K562 (cell line): ENCODE data around the gene GLYAT. TPM values are rescaled to one million over a fixed set of nuclear protein-coding genes. Genes with fewer than 3 reads are reported as not detected.
A peak's percentile ranks its signal among the peaks of the same experiment; 100 is the strongest.

Experiments
- C11orf30 ChIP-seq: fragments of 450-650 bp; IDR thresholded peaks from 2 replicates; pipeline ENCODE4 v1.6.1; 2016; ENCODE audit warnings: low read depth, mild to moderate bottlenecking
- CC2D1A ChIP-seq: fragments of 450-650 bp; IDR thresholded peaks from 2 replicates; pipeline ENCODE4 v1.6.1; 2017; ENCODE audit warnings: mild to moderate bottlenecking
- HDAC2 ChIP-seq: fragments of 450-650 bp; IDR thresholded peaks from 2 replicates; pipeline ENCODE4 v1.6.1; 2016; ENCODE audit warnings: mild to moderate bottlenecking
- RBM17 ChIP-seq: fragments of 200-400 bp; formaldehyde crosslinking; IDR thresholded peaks from 2 replicates; pipeline ENCODE4 v1.6.1; 2017; ENCODE audit warnings: low read depth, mild to moderate bottlenecking, low read length, borderline replicate concordance
- RFX1 ChIP-seq: fragments of 450-650 bp; IDR thresholded peaks from 2 replicates; pipeline ENCODE4 v1.6.1; 2016; ENCODE audit warnings: mild to moderate bottlenecking, moderate library complexity
- TEAD1 ChIP-seq, 2 experiments: fragments of 450-650 bp in 1 of 2; sonication (generic) in 1 of 2; formaldehyde crosslinking; IDR thresholded peaks; 2 replicates each; pipeline versions ENCODE4 v1.4.0 to v1.8.0; 2020 to 2022; ENCODE audit warnings: mild to moderate bottlenecking in 2 of 2, missing genetic modification reagents in 1 of 2
- ZNF75A ChIP-seq: fragments of 450-650 bp; formaldehyde crosslinking; IDR thresholded peaks from 2 replicates; pipeline ENCODE4 v1.4.0; 2020; ENCODE audit warnings: mild to moderate bottlenecking
- ZNF830 ChIP-seq: fragments of 250-450 bp; sonication (Bioruptor Pico); IDR thresholded peaks from 2 replicates; pipeline ENCODE4 v1.5.0; 2021; ENCODE audit warnings: mild to moderate bottlenecking
- polyA plus RNA-seq, 8 experiments: library from polyadenylated mRNA; depleted of rRNA in 4 of 8; stranded (reverse) in 5 of 8; unstranded in 3 of 8; fragments of >200 nt; fragmentation: Nextera tagmentation in 2 of 8; fragmentation: Illumina TruSeq in 1 of 8; extraction: Ambion mirVana in 2 of 8; extraction: Trizol in 1 of 8; gene quantifications; 2 replicates each; pipeline versions ENCODE4 v1.2.1 to v1.2.3, GENCODE V29; 2011 to 2014; ENCODE audit warnings: inconsistent platforms in 1 of 8, missing spikeins in 1 of 8
- total RNA-seq, 7 experiments: library from RNA; depleted of rRNA in 6 of 7; stranded (reverse); fragments of >200 nt in 6 of 7; fragmentation: Illumina TruSeq in 2 of 7; extraction: Trizol in 2 of 7; gene quantifications; 2 replicates each; pipeline versions ENCODE4 v1.2.1 to v1.2.3, GENCODE V29; 2011 to 2021; ENCODE audit warnings: low replicate concordance in 1 of 7
- TF ChIP-seq, protein P1 (sequence below): fragments of 450-650 bp; formaldehyde crosslinking; conservative IDR thresholded peaks from 2 replicates; pipeline ENCODE4 v1.4.0; 2022; ENCODE audit warnings: mild to moderate bottlenecking, missing genetic modification characterization
- TF ChIP-seq, protein P2 (sequence below): sonication (generic); formaldehyde crosslinking; IDR thresholded peaks from 2 replicates; pipeline ENCODE4 v1.9.0; 2022; ENCODE audit warnings: mild to moderate bottlenecking, missing genetic modification reagents
- TF ChIP-seq, protein P3 (sequence below): IDR thresholded peaks from 2 replicates; pipeline ENCODE4 v1.6.1; 2011; ENCODE audit not compliant: insufficient read length; ENCODE audit errors: extremely low read depth
- TF ChIP-seq, protein P4 (sequence below), 2 experiments: fragments of 450-650 bp in 1 of 2; sonication (generic) in 1 of 2; formaldehyde crosslinking in 1 of 2; IDR thresholded peaks in 1 of 2; conservative IDR thresholded peaks in 1 of 2; 2 replicates each; pipeline versions ENCODE4 v1.6.1 to v1.8.1; 2016 to 2023; ENCODE audit warnings: mild to moderate bottlenecking in 2 of 2, moderate library complexity in 2 of 2, inconsistent platforms in 1 of 2, missing genetic modification reagents in 1 of 2
- TF ChIP-seq, protein P5 (sequence below): fragments of 450-650 bp; formaldehyde crosslinking; IDR thresholded peaks from 2 replicates; pipeline ENCODE4 v1.4.0; 2020; ENCODE audit warnings: mild to moderate bottlenecking, moderate library complexity
- TF ChIP-seq, protein P6 (sequence below): fragments of 450-650 bp; IDR thresholded peaks from 2 replicates; pipeline ENCODE4 v1.7.1; 2018; ENCODE audit warnings: mild to moderate bottlenecking, low read depth; ENCODE audit not compliant: partially characterized antibody
- TF ChIP-seq, protein P7 (sequence below): fragments of 450-650 bp; IDR thresholded peaks from 2 replicates; pipeline ENCODE4 v1.6.1; 2017; ENCODE audit warnings: mild to moderate bottlenecking, moderate library complexity

The GLYAT gene
- total and polyA plus RNA-seq, 9 of the 15 experiments (the other 6 are each of a cell fraction or from before 2014, with no cell fraction given) = not detected

DNA sequence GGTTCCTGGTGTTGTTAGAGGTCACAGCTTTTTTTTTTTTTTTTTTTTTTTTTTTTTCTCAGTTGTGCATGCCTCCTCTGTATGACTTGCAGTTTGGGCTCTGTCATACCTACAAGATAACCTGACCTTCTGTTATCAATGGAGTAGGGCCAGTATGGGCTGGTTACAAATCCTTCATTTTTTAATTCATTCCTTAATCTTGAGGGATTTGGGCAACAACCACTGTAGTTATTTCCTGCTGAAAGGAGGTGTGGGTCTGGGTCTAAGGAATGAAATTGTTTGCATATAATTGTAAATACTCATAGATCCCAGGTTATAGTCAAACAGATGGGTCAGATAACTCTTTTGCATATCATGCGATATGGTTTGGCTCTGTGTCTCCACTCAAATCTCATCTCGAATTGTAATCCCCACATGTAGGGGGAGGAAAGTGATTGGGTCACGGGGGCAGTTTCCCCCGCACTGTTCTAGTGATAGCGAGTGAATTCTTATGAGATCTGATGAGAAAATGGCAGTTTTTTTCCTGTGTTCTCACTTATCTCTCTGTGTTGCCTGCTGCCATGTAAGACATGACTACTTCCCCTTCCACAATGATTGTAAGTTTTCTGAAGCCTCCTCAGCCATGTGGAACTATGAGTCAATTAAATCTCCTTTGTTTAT, 14.1 kb upstream of the GLYAT start (continued):
- TF ChIP-seq, protein P1, sequence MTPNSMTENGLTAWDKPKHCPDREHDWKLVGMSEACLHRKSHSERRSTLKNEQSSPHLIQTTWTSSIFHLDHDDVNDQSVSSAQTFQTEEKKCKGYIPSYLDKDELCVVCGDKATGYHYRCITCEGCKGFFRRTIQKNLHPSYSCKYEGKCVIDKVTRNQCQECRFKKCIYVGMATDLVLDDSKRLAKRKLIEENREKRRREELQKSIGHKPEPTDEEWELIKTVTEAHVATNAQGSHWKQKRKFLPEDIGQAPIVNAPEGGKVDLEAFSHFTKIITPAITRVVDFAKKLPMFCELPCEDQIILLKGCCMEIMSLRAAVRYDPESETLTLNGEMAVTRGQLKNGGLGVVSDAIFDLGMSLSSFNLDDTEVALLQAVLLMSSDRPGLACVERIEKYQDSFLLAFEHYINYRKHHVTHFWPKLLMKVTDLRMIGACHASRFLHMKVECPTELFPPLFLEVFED (CRISPR knock-in tag) = no peak
- TF ChIP-seq, protein P2, sequence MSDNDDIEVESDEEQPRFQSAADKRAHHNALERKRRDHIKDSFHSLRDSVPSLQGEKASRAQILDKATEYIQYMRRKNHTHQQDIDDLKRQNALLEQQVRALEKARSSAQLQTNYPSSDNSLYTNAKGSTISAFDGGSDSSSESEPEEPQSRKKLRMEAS = no peak
- TF ChIP-seq, protein P3, sequence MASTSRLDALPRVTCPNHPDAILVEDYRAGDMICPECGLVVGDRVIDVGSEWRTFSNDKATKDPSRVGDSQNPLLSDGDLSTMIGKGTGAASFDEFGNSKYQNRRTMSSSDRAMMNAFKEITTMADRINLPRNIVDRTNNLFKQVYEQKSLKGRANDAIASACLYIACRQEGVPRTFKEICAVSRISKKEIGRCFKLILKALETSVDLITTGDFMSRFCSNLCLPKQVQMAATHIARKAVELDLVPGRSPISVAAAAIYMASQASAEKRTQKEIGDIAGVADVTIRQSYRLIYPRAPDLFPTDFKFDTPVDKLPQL = no peak
- TF ChIP-seq ZNF75A (no peak), CC2D1A (peak; percentile 66; the same call in 1 of the 2 replicates), ZNF830 (CRISPR knock-in tag) (0 out of 2 replicates have a peak, but pooled peaks have one; percentile 44), HDAC2 (peak; percentile 95), TEAD1 (CRISPR knock-in tag; IDR thresholded peaks at IDR 0.05) (peak in 1 of 2 experiments; percentile 57; a peak in 1 of 4 replicates), C11orf30 (peak; percentile 65; the same call in 1 of the 2 replicates), RFX1 (no peak), RBM17 (no peak)
- TF ChIP-seq, protein P4, sequence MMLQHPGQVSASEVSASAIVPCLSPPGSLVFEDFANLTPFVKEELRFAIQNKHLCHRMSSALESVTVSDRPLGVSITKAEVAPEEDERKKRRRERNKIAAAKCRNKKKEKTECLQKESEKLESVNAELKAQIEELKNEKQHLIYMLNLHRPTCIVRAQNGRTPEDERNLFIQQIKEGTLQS (IDR thresholded peaks at IDR 0.05) = no peak
- TF ChIP-seq, protein P4 (CRISPR knock-in tag; conservative IDR thresholded peaks at IDR 0.05) = no peak
- TF ChIP-seq, protein P5, sequence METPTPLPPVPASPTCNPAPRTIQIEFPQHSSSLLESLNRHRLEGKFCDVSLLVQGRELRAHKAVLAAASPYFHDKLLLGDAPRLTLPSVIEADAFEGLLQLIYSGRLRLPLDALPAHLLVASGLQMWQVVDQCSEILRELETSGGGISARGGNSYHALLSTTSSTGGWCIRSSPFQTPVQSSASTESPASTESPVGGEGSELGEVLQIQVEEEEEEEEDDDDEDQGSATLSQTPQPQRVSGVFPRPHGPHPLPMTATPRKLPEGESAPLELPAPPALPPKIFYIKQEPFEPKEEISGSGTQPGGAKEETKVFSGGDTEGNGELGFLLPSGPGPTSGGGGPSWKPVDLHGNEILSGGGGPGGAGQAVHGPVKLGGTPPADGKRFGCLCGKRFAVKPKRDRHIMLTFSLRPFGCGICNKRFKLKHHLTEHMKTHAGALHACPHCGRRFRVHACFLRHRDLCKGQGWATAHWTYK = no peak
- TF ChIP-seq, protein P6, sequence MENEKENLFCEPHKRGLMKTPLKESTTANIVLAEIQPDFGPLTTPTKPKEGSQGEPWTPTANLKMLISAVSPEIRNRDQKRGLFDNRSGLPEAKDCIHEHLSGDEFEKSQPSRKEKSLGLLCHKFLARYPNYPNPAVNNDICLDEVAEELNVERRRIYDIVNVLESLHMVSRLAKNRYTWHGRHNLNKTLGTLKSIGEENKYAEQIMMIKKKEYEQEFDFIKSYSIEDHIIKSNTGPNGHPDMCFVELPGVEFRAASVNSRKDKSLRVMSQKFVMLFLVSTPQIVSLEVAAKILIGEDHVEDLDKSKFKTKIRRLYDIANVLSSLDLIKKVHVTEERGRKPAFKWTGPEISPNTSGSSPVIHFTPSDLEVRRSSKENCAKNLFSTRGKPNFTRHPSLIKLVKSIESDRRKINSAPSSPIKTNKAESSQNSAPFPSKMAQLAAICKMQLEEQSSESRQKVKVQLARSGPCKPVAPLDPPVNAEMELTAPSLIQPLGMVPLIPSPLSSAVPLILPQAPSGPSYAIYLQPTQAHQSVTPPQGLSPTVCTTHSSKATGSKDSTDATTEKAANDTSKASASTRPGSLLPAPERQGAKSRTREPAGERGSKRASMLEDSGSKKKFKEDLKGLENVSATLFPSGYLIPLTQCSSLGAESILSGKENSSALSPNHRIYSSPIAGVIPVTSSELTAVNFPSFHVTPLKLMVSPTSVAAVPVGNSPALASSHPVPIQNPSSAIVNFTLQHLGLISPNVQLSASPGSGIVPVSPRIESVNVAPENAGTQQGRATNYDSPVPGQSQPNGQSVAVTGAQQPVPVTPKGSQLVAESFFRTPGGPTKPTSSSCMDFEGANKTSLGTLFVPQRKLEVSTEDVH = no peak
- TF ChIP-seq, protein P7, sequence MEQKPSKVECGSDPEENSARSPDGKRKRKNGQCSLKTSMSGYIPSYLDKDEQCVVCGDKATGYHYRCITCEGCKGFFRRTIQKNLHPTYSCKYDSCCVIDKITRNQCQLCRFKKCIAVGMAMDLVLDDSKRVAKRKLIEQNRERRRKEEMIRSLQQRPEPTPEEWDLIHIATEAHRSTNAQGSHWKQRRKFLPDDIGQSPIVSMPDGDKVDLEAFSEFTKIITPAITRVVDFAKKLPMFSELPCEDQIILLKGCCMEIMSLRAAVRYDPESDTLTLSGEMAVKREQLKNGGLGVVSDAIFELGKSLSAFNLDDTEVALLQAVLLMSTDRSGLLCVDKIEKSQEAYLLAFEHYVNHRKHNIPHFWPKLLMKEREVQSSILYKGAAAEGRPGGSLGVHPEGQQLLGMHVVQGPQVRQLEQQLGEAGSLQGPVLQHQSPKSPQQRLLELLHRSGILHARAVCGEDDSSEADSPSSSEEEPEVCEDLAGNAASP = no peak
